Measurements from ENCODE around the gene SLC22A12. TPM values are rescaled to one million over a fixed set of nuclear protein-coding genes. Genes with fewer than 3 reads are reported as not detected.

SLC22A12 gene
- total RNA-seq, 1 donor from 2014 or later, result not detected

DNA sequence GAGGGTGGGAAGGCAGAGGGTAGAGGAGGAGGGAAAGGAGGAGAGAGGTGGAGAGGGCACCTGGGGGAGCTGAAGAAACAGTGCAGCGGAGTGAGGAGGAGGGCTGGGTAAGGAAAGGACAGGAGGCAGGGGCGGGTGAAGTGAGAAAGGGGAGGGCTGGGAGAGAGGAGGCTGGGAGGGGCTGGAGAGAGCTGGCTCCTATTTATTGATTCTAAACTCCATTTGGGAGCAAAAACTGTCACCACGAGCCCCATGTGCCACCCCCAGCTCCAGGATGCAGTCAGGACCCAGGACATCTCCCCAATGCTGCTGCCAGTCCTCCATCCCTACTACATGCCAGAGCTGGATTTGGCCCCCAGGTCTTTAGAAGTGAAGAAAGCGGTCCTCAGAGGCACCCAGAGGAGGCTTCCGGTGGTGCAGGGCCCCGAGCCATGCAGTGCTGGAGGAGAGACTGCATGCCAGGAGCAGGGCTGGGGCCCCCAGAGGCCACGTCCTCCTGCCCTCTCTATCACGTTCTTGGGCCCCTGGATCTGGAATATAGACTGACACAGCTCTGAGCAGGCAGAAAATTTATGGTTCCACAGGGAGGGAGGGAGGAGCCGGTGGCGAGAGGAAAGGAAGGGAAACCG, 53.7 kb downstream of the SLC22A12 start:
- Mint-ChIP-seq H3K9me3 (no peaks in the 10 kb centered on the region), H3K4me3 (peak overlapping the region; percentile 91), H3K36me3 (no peaks in the 10 kb centered on the region), H3K27me3 (ENCODE audit: insufficient read depth, low read depth) (peaks cover 10% of the 10 kb centered on the region), H3K4me1 (peaks cover 31% of the 10 kb centered on the region), H3K27ac (no peak overlapping the region)
- no peaks in the 10 kb centered on the region for H3K79me2 ChIP-seq (ENCODE audit: low read depth)
- TF ChIP-seq, protein P1, sequence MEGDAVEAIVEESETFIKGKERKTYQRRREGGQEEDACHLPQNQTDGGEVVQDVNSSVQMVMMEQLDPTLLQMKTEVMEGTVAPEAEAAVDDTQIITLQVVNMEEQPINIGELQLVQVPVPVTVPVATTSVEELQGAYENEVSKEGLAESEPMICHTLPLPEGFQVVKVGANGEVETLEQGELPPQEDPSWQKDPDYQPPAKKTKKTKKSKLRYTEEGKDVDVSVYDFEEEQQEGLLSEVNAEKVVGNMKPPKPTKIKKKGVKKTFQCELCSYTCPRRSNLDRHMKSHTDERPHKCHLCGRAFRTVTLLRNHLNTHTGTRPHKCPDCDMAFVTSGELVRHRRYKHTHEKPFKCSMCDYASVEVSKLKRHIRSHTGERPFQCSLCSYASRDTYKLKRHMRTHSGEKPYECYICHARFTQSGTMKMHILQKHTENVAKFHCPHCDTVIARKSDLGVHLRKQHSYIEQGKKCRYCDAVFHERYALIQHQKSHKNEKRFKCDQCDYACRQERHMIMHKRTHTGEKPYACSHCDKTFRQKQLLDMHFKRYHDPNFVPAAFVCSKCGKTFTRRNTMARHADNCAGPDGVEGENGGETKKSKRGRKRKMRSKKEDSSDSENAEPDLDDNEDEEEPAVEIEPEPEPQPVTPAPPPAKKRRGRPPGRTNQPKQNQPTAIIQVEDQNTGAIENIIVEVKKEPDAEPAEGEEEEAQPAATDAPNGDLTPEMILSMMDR (IDR thresholded peaks at IDR 0.05), result peak; percentile 30
- no peak for TF ChIP-seq EZH2 (IDR thresholded peaks at IDR 0.05)
- peaks cover 15% of the 10 kb centered on the region for H3F3A ChIP-seq (ENCODE audit: low read depth)
- H3K4me2 ChIP-seq, result peak overlapping the region; percentile 90
- DNase-seq (ENCODE audit: low spot score), result peak; percentile 72
- H3K4me3 ChIP-seq, result peak overlapping the region; percentile 80
- no peaks in the 10 kb centered on the region for H3K9me3 ChIP-seq (ENCODE audit: low read depth)
- no peak overlapping the region for H2AFZ ChIP-seq (replicated peaks)
- peaks cover 55% of the 10 kb centered on the region for H3K27me3 ChIP-seq
- no peak overlapping the region for H3K27ac ChIP-seq
- no peak overlapping the region for H3K9ac ChIP-seq
- H3K4me1 ChIP-seq, result peaks cover 14% of the 10 kb centered on the region
- H3K36me3 ChIP-seq, result no peaks in the 10 kb centered on the region
- peaks cover 15% of the 10 kb centered on the region for H4K20me1 ChIP-seq (ENCODE audit: low read depth)

DNA sequence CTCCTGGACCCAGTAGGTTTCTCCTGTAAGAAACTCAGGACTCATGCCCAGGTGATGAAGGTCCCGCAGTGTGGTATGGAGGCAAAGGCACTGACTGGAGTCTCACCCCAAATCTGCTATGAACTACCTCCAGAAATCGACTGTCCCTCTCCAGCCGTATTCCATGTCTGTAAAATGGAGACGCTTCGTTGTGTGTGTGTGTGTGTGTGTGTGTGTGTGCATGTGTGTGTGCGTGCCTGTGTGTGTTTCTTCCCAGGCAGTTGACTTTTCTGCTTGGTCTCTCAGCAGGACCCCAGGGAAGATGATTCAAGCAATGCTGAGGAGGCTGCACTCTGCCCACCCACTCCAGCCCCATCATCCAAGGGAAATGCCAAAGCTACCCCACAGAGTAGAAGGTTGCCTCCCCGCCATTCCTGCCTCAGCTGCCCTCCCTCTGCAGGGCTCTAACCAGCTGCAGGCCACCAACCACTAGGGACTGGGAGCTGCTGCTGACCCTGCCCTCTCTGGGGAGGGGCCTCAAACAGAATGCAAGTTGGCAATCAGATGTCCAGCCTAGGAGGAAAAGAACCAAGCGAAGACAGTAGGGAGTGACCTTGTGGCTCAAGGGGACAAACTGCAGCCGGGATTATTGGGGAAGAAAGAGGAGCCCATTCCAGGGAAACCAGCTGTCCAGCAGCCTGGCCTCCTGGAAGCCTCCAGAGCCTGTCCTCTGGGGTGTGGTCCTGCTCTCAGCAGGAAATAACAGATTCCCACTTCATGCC, 56.2 kb downstream of the SLC22A12 start:
- Mint-ChIP-seq H3K4me1 (peaks cover 31% of the 10 kb centered on the region), H3K27ac (no peak overlapping the region), H3K4me3 (no peak overlapping the region), H3K36me3 (no peaks in the 10 kb centered on the region), H3K9me3 (no peaks in the 10 kb centered on the region), H3K27me3 (ENCODE audit: insufficient read depth, low read depth) (peaks cover 17% of the 10 kb centered on the region)
- DNase-seq (ENCODE audit: low spot score), result no peak
- H3F3A ChIP-seq (ENCODE audit: low read depth), result peaks cover 15% of the 10 kb centered on the region
- H4K20me1 ChIP-seq (ENCODE audit: low read depth), result peaks cover 2% of the 10 kb centered on the region
- no peaks in the 10 kb centered on the region for H3K36me3 ChIP-seq
- no peak overlapping the region for H3K4me3 ChIP-seq
- TF ChIP-seq EZH2 (IDR thresholded peaks at IDR 0.05) (no peak), EZH2phosphoT487 (IDR thresholded peaks at IDR 0.05) (no peak)
- TF ChIP-seq, protein P1 (IDR thresholded peaks at IDR 0.05), result no peak
- H3K4me1 ChIP-seq, result peaks cover 14% of the 10 kb centered on the region
- no peak overlapping the region for H3K9ac ChIP-seq
- no peak overlapping the region for H2AFZ ChIP-seq (replicated peaks)
- no peak overlapping the region for H3K4me2 ChIP-seq
- H3K79me2 ChIP-seq (ENCODE audit: low read depth), result no peaks in the 10 kb centered on the region
- H3K9me3 ChIP-seq (ENCODE audit: low read depth), result no peaks in the 10 kb centered on the region
- H3K27ac ChIP-seq, result no peak overlapping the region
- H3K27me3 ChIP-seq, result peaks cover 31% of the 10 kb centered on the region

DNA sequence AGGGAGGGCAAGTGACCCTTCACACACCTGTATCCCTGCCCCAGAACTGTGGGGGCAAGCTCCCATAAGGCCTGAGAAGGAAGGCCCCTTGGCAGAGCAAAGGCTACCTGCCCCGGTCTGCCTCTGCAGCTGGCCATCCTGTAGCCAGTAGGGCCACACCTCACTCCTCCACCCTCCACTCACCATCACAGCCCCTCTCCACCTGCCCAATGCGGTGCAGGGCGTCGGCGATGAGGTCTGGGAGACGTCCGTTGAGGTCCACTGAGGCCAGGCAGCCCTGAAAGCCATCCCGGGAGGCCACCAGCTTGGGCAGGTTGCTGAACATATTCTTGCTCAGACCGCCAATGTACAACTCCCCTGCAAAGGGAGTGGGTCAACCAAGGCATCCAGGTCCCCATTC, 57.5 kb downstream of the SLC22A12 start:
- Histone ChIP-seq H3K4me3 (no peak overlapping the region), H3K27ac (no peak overlapping the region), H3K36me3 (no peaks in the 10 kb centered on the region), H3K27me3 (peaks cover 17% of the 10 kb centered on the region), H3K9me3 (ENCODE audit: low read depth) (no peaks in the 10 kb centered on the region), H3K79me2 (ENCODE audit: low read depth) (no peaks in the 10 kb centered on the region), H2AFZ (replicated peaks) (no peak overlapping the region), H3K9ac (no peak overlapping the region), H3K4me2 (no peak overlapping the region), H3F3A (ENCODE audit: low read depth) (peaks cover 15% of the 10 kb centered on the region), H3K4me1 (peaks cover 14% of the 10 kb centered on the region), H4K20me1 (ENCODE audit: low read depth) (no peaks in the 10 kb centered on the region)
- Mint-ChIP-seq H3K27ac (no peak overlapping the region), H3K9me3 (no peaks in the 10 kb centered on the region), H3K27me3 (ENCODE audit: insufficient read depth, low read depth) (peaks cover 17% of the 10 kb centered on the region), H3K36me3 (no peaks in the 10 kb centered on the region), H3K4me3 (peak overlapping the region; percentile 41), H3K4me1 (peaks cover 37% of the 10 kb centered on the region)
- DNase-seq (ENCODE audit: low spot score), result no peak
- TF ChIP-seq EZH2 (IDR thresholded peaks at IDR 0.05), result no peak

DNA sequence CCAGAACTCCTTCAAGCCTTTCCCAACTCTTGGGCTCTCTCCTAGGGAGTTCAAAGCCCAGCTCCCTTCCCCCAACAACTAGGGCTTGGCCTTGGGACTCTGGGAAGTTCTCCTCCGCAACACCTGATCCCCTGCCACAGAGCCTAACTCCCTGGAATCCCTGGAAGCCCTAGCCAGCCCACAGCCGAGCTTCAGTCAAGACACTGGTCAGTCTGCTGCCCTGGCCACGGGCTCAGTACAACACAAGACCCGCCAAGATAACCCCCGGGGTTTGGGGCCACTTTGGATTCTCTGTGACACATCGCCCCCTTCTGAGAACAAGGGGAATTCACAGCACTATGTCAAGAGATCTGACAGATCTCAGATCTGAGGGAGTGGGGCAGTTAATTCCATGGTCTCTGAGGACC, 58.3 kb downstream of the SLC22A12 start:
- Histone ChIP-seq H3K4me1 (peaks cover 9% of the 10 kb centered on the region), H3K4me3 (no peak overlapping the region), H3K79me2 (ENCODE audit: low read depth) (no peaks in the 10 kb centered on the region), H3K27me3 (peaks cover 10% of the 10 kb centered on the region), H4K20me1 (ENCODE audit: low read depth) (no peaks in the 10 kb centered on the region), H3K36me3 (no peaks in the 10 kb centered on the region), H3F3A (ENCODE audit: low read depth) (peaks cover 8% of the 10 kb centered on the region), H2AFZ (replicated peaks) (no peak overlapping the region), H3K27ac (no peak overlapping the region), H3K9me3 (ENCODE audit: low read depth) (no peaks in the 10 kb centered on the region), H3K9ac (no peak overlapping the region), H3K4me2 (no peak overlapping the region)
- TF ChIP-seq, protein P1 (IDR thresholded peaks at IDR 0.05), result peak; percentile 79
- TF ChIP-seq EZH2phosphoT487 (IDR thresholded peaks at IDR 0.05) (no peak), EZH2 (IDR thresholded peaks at IDR 0.05) (no peak)
- Mint-ChIP-seq H3K9me3 (no peaks in the 10 kb centered on the region), H3K4me1 (peaks cover 31% of the 10 kb centered on the region), H3K4me3 (no peak overlapping the region), H3K27ac (peak overlapping the region; percentile 80), H3K27me3 (ENCODE audit: insufficient read depth, low read depth) (peaks cover 12% of the 10 kb centered on the region), H3K36me3 (no peaks in the 10 kb centered on the region)
- DNase-seq (ENCODE audit: low spot score), result peak; percentile 85

Data from neural progenitor cell (in vitro differentiated cells).